ENCODE results near the gene SLC10A7. TPM values are rescaled to one million over a fixed set of nuclear protein-coding genes. Genes with fewer than 3 reads are reported as not detected.

Gene SLC10A7
- total and polyA plus RNA-seq, 2 of the 8 experiments (the other 6 are each of a cell fraction or from before 2014, with no cell fraction given): 2.5 to 2.9 TPM

DNA sequence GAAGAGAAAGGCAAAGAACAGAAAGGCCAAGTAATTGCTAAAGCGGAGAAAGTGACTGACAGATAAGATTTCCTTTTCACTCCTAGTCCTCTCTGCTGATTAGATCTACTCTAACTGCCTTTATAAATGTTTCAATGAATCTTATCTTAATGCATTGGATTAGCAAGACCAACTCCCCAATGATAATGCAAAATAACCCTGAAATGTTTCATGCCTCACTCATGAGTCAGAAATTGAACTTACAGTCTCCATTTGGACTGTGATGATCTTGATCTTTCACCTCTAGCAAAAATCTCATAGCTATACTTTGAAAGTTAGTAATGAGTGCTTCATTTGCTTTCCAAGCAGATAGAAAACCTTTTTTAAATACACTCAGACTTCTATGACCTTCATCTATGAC, 26.5 kb downstream of the SLC10A7 start:
- Histone ChIP-seq H4K8ac (ENCODE audit: extremely low read depth, insufficient read depth, low read length) (no peak overlapping the region), H3K79me1 (ENCODE audit: low read depth, low read length) (no peaks in the 10 kb centered on the region), H4K91ac (replicated peaks; ENCODE audit: insufficient read length, low read length) (no peak overlapping the region), H3K9me3 (ENCODE audit: insufficient read depth in 2 of 2, low read depth in 1 of 2, low read length in 1 of 2) (no peaks in the 10 kb centered on the region), H3K36me3 (ENCODE audit: control insufficient read depth in 2 of 4, insufficient read depth in 4 of 4, low read length in 3 of 4) (no peaks in the 10 kb centered on the region), H3K27ac (ENCODE audit: low read depth, low read length) (no peak overlapping the region), H3K4me3 (ENCODE audit: extremely low read depth in 1 of 4, insufficient read depth in 2 of 4, low read depth in 3 of 4, low read length in 4 of 4) (no peak overlapping the region), H3K79me2 (ENCODE audit: control insufficient read depth in 1 of 2, insufficient read depth in 2 of 2, low read length in 2 of 2) (no peaks in the 10 kb centered on the region), H3K27me3 (replicated peaks in 1 of 4; ENCODE audit: control insufficient read depth in 3 of 4, extremely low read depth in 1 of 4, insufficient read depth in 3 of 4, low read length in 3 of 4) (no peaks in the 10 kb centered on the region), H3K14ac (ENCODE audit: insufficient read length) (no peak overlapping the region), H3K56ac (replicated peaks; ENCODE audit: insufficient read length, low read depth, low read length) (no peak overlapping the region), H4K5ac (ENCODE audit: insufficient read length, low read depth, low read length) (no peak overlapping the region), H3K4me2 (ENCODE audit: insufficient read depth in 1 of 2, low read depth in 2 of 2, low read length in 2 of 2) (no peak overlapping the region), H3K9ac (replicated peaks in 1 of 4; ENCODE audit: extremely low read depth in 1 of 4, low read depth in 3 of 4, low read length in 3 of 4) (no peak overlapping the region), H2BK20ac (ENCODE audit: low read length) (no peak overlapping the region), H2BK120ac (replicated peaks; ENCODE audit: low read depth, low read length) (no peak overlapping the region), H3K23ac (ENCODE audit: insufficient read length) (no peak overlapping the region), H2AFZ (ENCODE audit: low read length) (no peak overlapping the region), H3K4ac (replicated peaks; ENCODE audit: insufficient read length, low read depth, low read length) (no peak overlapping the region), H4K20me1 (replicated peaks in 1 of 2; ENCODE audit: control insufficient read depth in 1 of 2, insufficient read depth in 2 of 2, low read length in 2 of 2) (no peaks in the 10 kb centered on the region), H2AK5ac (ENCODE audit: low read depth, low read length) (no peak overlapping the region), H3K18ac (ENCODE audit: extremely low read depth, low read length) (no peak overlapping the region), H3K4me1 (replicated peaks in 1 of 4; ENCODE audit: control insufficient read depth in 3 of 4, insufficient read depth in 4 of 4, low read length in 3 of 4) (peaks cover 0 to 2% (median 0%) of the 10 kb centered on the region in 4 experiments; a peak in 1 of 7 replicates), H3K23me2 (ENCODE audit: low read depth, low read length) (no peaks in the 10 kb centered on the region; the same call in 1 of the 2 replicates), H2BK5ac (ENCODE audit: low read depth, low read length) (no peak overlapping the region), H2BK15ac (ENCODE audit: low read length) (no peak overlapping the region), H2BK12ac (ENCODE audit: low read depth, low read length) (no peak overlapping the region)
- ChIA-PET POLR2A (ENCODE audit: partially characterized antibody) (no interaction called here), CTCF (ENCODE audit: partially characterized antibody) (interaction anchor here (0.6 to 2.3 kb wide), 2 partner anchors 15 to 30 kb away, joined by 4 to 6 read pairs; no protein-coding TSS in a partner anchor)
- 100% methylated on average over 1 of the region's 1 CpG; no CpG with 5 or more reads in 1 of the 2 experiments for WGBS, 2 experiments (ENCODE audit: extremely low coverage in 1 of 2, insufficient coverage in 1 of 2, insufficient read length in 1 of 2, insufficient replicate concordance in 2 of 2, low coverage in 1 of 2, low lambda C conversion rate in 2 of 2, missing lambda C conversion rate in 1 of 2)
- FAIRE-seq (no peak), DNase-seq (ENCODE audit: low read depth in 1 of 2, low spot score in 2 of 2) (no peak)
- TF ChIP-seq, protein P1, sequence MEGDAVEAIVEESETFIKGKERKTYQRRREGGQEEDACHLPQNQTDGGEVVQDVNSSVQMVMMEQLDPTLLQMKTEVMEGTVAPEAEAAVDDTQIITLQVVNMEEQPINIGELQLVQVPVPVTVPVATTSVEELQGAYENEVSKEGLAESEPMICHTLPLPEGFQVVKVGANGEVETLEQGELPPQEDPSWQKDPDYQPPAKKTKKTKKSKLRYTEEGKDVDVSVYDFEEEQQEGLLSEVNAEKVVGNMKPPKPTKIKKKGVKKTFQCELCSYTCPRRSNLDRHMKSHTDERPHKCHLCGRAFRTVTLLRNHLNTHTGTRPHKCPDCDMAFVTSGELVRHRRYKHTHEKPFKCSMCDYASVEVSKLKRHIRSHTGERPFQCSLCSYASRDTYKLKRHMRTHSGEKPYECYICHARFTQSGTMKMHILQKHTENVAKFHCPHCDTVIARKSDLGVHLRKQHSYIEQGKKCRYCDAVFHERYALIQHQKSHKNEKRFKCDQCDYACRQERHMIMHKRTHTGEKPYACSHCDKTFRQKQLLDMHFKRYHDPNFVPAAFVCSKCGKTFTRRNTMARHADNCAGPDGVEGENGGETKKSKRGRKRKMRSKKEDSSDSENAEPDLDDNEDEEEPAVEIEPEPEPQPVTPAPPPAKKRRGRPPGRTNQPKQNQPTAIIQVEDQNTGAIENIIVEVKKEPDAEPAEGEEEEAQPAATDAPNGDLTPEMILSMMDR (IDR thresholded peaks at IDR 0.05; ENCODE audit: control extremely low read depth in 1 of 3, insufficient read depth in 1 of 3, low read depth in 1 of 3, low read length in 3 of 3): no peak
- no peak for TF ChIP-seq EP300 (IDR thresholded peaks at IDR 0.05; ENCODE audit: borderline replicate concordance in 1 of 2, low read depth in 2 of 2, low read length in 2 of 2)
- no peak for TF ChIP-seq GTF2F1 (IDR thresholded peaks at IDR 0.05; ENCODE audit: borderline replicate concordance, low read depth, low read length)
- no peak for TF ChIP-seq POLR2A (IDR thresholded peaks at IDR 0.05; ENCODE audit: control extremely low read depth in 1 of 2, low read depth in 2 of 2, low read length in 2 of 2)
- TF ChIP-seq BACH1 (IDR thresholded peaks at IDR 0.05; ENCODE audit: low read length): no peak
- TF ChIP-seq FOSL1 (IDR thresholded peaks at IDR 0.05; ENCODE audit: insufficient read depth, low read depth, low read length): no peak
- TF ChIP-seq NANOG (IDR thresholded peaks at IDR 0.05; ENCODE audit: insufficient read depth, low read depth, low read length, poor library complexity, severe bottlenecking): no peak
- no peak for TF ChIP-seq SIN3A (conservative IDR thresholded peaks at IDR 0.05 in 1 of 2, IDR thresholded peaks at IDR 0.05 in 1 of 2; ENCODE audit: low read depth in 1 of 2, low read length in 2 of 2)
- no peak for TF ChIP-seq KDM4A (IDR thresholded peaks at IDR 0.05; ENCODE audit: low read depth, low read length, severe bottlenecking)
- no peak for TF ChIP-seq CHD1 (IDR thresholded peaks at IDR 0.05; ENCODE audit: low read depth, low read length)
- TF ChIP-seq RNF2 (IDR thresholded peaks at IDR 0.05; ENCODE audit: borderline replicate concordance, low read depth, low read length, missing control alignments, poor library complexity, severe bottlenecking): no peak
